ENCODE measurements around the gene NUTM2G.
A peak's percentile ranks its signal among the peaks of the same experiment; 100 is the strongest.
"Not testable (repeated sequence)": the region's sequence is repeated elsewhere in the genome, so short reads cannot be mapped to it uniquely, and the experiment has no call there.

NUTM2G gene

DNA sequence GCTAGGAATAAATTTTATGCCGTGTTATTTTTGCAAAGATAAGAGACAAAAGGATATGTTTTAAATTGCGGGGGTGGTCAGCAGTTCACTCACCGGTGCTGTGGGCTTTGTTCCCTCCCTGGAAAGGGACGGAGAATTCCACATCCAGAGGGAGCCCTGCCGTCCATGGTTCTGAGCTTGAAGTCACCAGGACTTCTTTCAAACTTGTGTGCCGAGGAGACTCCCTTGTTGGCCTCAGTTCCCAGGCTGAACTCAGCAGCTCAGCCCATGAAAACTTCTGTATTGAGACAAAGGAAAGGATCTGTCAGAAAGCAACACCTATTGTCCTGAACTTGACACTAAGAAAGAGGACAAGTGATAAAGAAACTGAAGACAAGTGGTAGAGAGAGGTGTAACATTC is 10.1 kb upstream of the NUTM2G start:
- in situ Hi-C loops (cut with MboI; ENCODE audit: low sequenced_read_pairs, unreplicated experiment); DNase-seq (ENCODE audit: low spot score): not testable (repeated sequence)

DNA sequence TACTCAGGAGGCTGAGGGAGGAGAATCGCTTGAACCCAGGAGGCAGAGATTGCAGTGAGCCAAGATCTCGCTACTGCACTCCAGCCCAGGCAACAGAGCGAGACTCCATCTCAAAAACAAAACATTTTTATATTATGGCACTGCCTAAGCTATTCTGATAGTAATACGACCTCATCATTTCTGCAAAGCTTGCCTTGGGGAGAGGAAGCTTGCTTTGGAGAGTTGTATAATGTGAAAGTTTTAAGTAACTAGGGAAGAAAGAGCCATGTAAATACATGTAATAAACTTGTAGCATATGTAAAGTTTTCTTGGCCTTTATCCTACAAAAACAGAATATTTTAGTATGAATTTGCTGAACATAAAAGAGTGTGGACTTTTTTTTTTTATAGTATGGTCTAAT is 7.8 kb upstream of the NUTM2G start:
- DNase-seq (ENCODE audit: low spot score); in situ Hi-C loops (cut with MboI; ENCODE audit: low sequenced_read_pairs, unreplicated experiment): not testable (repeated sequence)

DNA sequence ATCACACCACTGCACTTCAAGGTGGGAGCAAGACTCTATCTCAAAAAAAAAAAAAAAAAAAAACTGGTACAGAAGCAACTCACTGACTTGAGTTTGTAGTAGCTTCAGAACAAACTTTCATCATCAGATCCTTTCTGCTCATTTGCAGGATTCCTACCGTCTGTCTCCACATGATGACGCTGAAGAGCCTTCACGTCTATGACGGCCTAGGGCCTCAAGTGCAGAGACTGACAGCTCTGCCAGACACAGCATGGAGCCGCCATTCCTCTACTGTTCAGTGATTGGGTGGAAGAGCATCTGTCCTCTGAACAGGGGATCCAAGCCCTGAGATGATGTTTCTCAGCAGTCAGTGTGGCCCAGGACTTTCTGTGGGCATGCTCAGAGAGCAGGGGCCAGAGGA is 3.1 kb upstream of the NUTM2G start:
- in situ Hi-C loops (cut with MboI; ENCODE audit: low sequenced_read_pairs, unreplicated experiment); DNase-seq (ENCODE audit: low spot score): not testable (repeated sequence)

DNA sequence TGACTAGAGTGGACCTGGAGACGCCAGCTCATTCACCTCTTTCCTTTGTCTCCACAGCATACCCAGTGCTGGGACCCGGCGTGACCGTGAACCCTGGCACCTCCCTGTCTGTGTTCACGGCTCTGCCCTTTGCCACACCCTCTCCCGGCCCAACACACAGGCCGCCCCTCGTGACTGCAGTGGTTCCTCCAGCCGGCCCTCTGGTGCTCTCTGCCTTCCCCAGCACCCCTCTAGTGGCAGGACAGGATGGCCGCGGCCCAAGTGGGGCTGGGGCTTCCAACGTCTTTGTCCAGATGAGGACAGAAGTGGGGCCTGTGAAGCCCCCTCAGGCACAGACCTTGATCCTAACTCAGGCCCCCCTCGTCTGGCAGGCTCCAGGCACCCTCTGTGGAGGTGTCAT is 3.0 kb downstream of the NUTM2G start:
- DNase-seq (ENCODE audit: low spot score); in situ Hi-C loops (cut with MboI; ENCODE audit: low sequenced_read_pairs, unreplicated experiment): not testable (repeated sequence)

DNA sequence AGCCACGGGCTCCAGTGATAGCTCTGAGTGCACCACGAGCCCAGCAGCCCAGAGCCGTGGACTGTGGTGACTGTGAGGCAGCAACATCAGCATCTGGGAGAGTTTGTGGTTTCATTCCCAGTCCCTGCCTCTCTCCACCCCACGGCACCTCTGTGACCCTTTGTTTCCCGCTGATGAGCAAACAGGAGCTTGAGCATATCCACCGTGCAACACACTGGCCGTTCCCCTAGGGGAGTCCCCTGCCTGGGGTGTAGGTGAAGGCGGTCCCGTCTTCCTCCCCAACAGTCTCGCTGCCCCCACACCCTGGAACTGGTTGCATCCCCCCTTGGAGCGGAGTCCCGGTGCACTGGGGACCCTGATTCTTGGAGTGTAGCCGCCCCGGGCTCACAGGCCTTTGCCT is 5.5 kb downstream of the NUTM2G start:
- in situ Hi-C loops (cut with MboI; ENCODE audit: low sequenced_read_pairs, unreplicated experiment); DNase-seq (ENCODE audit: low spot score): not testable (repeated sequence)

DNA sequence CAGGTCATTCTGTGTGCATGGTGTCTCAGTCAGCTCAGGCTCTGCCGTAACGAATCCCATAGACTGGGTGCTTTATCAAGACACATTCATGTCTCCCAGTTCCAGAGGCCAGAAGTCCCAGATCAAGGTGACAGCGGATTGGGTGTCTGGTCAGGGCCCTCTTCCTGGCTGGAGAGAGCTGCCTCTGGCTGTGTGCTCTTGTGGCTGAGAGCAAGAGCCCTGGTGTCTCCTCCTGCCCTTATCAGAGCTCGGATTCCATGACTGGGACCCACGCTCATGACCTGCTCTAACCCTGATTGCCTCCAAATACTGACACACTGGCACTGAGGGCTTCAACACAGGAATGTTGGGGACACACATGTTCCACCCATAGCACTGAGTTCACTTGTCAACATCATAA is 6.1 kb downstream of the NUTM2G start:
- in situ Hi-C loops (cut with MboI; ENCODE audit: low sequenced_read_pairs, unreplicated experiment); DNase-seq (ENCODE audit: low spot score): not testable (repeated sequence)

DNA sequence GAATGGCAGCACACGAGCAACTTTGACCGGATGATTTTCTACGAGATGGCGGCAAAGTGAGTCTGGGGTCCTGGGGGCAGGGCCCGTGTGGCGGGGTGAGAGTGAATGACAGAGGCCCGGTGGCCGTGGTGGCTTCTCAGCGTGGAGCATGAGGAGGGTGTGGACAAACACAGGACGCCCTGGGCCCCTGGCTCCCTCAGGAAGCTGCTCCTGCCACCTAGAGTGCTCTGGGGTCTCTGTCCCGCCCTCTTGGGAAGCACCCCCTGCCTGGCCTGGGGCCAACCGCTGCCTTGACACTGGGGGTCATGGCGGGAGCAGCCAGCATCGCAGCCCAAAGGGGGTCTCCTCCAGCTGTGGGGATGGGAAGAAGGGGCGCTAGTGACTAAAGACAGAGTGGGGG is 6.8 kb downstream of the NUTM2G start:
- DNase-seq (ENCODE audit: low spot score): peak; percentile 8
- in situ Hi-C loops (cut with MboI; ENCODE audit: low sequenced_read_pairs, unreplicated experiment): not testable (repeated sequence)

DNA sequence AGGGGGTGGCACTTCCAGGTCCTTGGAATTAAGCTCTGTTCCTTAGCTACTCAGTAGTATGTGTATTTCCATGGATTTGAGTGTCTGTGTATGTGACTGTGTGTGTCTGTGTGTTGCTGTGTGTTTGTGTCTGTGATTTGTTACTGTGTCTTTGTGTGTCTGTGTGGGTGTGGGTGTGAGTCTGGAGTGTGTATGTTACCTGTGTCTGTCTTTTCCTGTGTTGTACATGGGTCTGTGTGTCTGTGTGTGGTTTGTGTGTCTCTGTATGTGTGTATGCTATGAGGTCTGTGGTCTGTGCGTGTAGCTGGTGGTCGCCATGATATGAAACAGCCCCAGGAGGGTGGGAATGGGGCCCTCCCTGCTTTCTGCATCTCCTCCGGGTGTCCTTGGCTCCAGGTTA is 8.8 kb downstream of the NUTM2G start:
- in situ Hi-C loops (cut with MboI; ENCODE audit: low sequenced_read_pairs, unreplicated experiment); DNase-seq (ENCODE audit: low spot score): not testable (repeated sequence)

DNA sequence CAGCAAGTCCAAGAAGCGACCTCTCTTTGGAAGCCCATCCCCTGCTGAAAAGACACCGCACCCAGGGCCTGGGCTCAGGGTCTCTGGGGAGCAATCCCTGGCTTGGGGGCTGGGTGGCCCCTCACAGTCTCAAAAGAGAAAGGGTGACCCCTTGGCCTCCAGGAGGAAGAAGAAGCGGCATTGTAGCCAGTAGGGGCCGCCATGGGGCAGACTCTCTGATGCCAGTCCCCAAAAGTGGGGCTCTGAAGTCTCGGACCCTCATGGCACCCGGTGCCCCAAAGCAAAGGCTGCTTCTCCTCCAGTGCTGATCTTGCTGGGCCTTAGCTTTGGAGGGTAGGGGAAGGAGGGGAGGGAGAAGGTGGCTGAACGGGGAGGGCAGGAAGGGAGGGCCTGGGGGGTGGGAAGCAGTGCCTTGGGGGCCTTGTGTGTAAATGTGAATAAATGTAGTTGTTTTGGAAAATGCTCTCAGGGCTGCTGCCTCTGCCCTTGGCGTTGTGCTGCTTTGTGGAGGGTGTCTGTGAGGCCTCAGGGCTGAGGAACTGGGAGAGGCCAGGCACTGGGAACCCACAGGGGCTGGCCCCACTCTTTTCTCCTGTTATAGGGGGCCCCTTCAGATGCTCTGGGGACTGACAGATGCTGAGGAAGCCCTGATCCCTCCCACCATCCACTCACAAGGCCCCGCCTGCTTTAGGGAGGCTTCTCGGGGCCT is 10.5 kb downstream of the NUTM2G start:
- in situ Hi-C loops (cut with MboI; ENCODE audit: low sequenced_read_pairs, unreplicated experiment); DNase-seq (ENCODE audit: low spot score): not testable (repeated sequence)

DNA sequence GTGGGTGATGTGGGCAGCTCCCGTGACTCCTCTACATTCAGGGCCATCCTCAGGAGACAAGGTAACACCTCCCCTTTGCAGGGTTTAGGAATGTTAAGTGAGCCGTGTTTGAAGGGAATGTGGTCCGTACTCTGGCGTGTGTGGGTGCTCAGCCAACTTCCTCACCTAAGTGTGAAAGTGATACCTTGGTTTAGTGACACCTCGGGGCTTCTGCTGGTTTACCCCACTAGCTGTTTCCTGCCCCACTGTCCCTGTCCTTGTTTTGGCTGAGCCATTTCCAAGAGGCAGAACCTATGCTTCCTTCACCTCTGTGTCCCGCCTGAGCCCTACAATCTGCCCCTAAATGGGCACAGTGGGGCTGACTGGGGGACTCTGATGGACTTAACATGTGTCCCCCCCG is 12.3 kb downstream of the NUTM2G start:
- DNase-seq (ENCODE audit: low spot score); in situ Hi-C loops (cut with MboI; ENCODE audit: low sequenced_read_pairs, unreplicated experiment): not testable (repeated sequence)

DNA sequence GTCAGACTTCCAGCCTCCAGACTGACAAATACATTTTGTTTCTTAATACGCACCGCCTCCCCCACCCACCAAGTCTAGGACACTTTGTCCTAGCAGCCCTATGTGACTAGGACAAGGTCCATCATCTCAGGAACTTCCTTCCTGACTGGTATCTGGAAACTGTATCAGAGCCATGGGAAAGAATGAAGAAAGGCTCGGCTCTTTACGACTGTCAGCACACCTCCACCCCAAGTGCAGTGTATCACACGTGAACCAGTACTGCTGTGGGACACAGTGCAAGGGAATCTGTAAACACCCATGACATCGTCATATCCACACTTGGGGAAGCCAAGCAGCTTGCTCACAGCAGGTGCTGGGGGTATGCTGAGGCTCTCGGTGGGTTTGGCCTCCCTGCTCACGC is 13.0 kb downstream of the NUTM2G start:
- in situ Hi-C loops (cut with MboI; ENCODE audit: low sequenced_read_pairs, unreplicated experiment); DNase-seq (ENCODE audit: low spot score): not testable (repeated sequence)

DNA sequence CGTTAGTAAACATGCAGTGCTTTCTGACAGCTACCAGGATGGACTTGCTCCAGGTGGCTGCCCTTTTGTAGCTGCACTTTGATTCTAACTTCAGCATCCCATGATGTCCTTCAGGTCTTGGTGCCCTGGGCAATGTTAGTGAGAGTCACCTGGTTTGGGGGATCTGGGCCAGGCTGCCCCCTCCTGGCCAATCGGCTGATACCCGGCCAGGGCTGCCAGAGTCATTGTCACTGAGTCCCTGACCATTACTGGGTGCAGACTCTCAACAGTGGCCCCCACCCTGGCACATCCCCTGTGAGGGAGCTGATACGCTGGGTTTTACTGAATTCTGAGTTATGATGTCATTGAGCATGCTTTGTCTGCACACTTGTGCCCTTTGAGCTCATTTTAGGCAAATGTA is 13.5 kb downstream of the NUTM2G start:
- DNase-seq (ENCODE audit: low spot score); in situ Hi-C loops (cut with MboI; ENCODE audit: low sequenced_read_pairs, unreplicated experiment): not testable (repeated sequence)

DNA sequence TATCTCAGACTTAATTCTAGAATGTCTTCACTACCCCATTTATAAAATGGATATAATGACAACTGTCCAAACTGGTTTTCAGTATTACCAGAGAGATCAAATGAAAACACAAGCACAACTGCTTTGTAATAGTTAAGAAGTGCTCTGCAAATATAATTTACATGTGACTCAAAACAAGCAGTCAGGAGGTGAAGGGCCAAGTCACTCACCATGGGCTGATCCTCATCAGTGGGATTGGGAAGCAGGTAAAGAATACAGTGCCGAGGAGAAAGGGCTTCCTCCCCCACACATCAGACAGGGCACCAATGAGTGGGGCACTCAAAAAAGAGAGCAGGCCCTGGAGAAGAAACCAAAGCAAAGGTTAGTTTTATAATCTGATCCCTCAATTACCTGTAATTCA is 20.7 kb downstream of the NUTM2G start:
- in situ Hi-C loops (cut with MboI; ENCODE audit: low sequenced_read_pairs, unreplicated experiment); DNase-seq (ENCODE audit: low spot score): not testable (repeated sequence)

DNA sequence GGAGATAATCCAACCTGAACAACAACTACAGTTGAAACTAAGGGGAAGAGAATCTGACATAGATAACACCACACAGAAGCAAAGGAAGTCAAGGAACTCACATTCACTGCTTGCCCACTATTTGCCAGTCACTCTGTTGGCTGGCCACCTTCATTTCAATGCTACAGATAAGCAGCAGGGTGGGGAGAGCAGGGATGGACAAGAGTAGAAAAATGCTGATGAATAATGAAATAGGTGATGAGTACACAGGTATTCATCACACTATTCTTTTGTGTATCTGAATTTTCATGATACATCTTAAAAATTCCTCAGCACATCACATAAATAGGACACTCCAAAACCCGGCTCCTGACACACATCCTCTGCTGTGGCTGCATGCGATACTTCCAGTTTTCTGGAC is 21.9 kb downstream of the NUTM2G start:
- DNase-seq (ENCODE audit: low spot score); in situ Hi-C loops (cut with MboI; ENCODE audit: low sequenced_read_pairs, unreplicated experiment): not testable (repeated sequence)

DNA sequence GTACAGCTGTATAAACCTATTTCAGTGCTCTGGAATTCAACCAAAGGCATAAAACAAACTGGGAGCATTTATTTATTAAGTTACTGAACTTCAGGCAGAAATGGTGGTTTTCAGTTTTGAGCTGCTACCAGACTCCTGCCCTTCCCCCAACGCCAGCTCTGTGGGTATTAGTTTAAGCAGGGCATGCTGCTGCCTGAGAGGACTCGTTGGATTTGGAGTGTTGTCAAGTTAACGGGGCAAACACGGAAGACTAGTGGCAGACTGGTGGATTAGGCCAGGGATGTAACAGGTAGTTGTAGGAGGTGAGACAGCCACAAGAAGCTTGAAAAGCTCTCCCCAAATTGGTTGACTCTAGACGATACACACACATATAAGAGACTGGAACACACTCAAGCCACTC is 38.9 kb downstream of the NUTM2G start:
- DNase-seq (ENCODE audit: low spot score); in situ Hi-C loops (cut with MboI; ENCODE audit: low sequenced_read_pairs, unreplicated experiment): not testable (repeated sequence)

DNA sequence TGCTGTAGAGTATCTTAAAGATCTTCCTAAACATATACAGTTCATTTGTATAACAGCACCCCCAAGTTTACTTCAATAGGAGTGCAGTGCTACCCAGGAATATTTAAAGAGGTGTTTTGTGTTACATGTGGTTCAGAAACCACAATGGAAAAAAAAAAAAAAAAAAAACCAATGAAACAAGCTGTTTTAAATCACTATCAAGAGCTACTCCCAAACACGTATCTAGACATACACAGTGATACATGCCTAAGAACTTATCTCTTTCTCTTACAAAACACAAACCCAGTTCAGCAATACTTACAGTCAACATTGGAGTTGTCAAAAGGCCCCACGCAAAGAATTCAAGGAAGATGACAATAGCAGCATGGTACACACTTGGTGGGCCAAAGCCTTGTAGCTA is 43.9 kb downstream of the NUTM2G start:
- in situ Hi-C loops (cut with MboI; ENCODE audit: low sequenced_read_pairs, unreplicated experiment); DNase-seq (ENCODE audit: low spot score): not testable (repeated sequence)

DNA sequence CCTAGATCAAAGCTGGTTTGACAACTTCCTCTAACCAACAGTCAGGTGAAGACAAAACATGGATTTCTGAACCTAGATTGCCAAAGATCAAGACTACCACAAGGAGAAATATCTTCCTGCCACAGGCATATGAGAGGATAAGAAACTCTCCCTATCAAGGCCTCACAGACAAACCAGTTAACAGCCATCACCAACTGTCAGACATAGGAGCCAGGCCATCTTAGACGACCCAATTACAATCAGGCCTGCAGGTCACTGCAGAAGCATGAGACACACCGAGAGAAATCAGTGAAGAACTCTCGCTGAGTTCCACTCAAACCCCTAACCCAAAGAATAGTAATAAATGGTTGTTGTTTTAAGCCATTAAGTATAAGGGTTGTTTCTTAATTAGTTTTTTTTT is 45.4 kb downstream of the NUTM2G start:
- DNase-seq (ENCODE audit: low spot score); in situ Hi-C loops (cut with MboI; ENCODE audit: low sequenced_read_pairs, unreplicated experiment): not testable (repeated sequence)

DNA sequence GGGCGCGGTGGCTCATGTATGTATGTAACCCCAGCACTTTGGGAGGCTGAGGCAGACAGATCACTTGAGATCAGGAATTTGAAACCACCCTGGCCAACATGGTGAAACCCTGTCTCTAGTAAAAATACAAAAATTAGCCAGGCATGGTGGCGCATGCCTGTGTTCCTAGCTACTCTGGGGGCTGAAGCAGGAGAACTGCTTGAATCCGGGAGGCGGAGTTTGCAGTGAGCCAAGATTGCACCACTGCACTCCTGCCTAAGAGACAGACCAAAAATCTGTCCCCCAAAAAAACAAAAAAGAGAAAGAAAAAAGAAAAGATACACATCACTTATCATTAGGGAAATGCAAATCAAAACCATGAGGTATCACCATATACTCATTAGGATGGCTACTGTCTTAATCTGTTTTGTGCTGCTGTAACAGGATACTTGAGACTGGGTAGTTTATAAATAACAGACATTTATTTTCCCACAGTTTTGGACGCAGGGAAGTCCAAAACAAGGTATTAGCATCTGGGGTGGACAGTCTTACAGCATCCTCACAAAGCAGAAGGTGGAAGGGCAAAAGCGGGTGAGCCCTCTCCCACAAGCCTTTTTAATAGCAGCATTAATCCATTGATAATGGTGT is 55.0 kb downstream of the NUTM2G start:
- in situ Hi-C loops (cut with MboI; ENCODE audit: low sequenced_read_pairs, unreplicated experiment); DNase-seq (ENCODE audit: low spot score): not testable (repeated sequence)

DNA sequence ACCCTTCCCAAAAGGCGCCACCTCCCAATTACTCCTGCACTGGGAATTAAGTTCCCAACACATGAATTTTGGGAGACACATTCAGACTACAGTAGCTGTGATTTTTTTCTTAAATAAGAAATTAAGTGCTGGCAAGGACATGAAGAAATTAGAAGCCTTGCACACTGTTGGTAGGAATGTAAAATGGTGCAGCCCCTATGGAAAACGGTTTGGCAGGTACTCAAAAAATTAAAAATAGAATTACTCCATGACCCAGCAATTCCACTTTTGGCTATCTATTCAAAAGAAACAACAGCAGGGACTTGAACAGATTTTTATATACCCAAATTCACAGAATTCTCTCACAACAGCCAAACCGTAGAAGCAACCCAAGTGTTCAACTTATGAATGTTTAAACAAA is 55.5 kb downstream of the NUTM2G start:
- in situ Hi-C loops (cut with MboI; ENCODE audit: low sequenced_read_pairs, unreplicated experiment): not testable (repeated sequence)

DNA sequence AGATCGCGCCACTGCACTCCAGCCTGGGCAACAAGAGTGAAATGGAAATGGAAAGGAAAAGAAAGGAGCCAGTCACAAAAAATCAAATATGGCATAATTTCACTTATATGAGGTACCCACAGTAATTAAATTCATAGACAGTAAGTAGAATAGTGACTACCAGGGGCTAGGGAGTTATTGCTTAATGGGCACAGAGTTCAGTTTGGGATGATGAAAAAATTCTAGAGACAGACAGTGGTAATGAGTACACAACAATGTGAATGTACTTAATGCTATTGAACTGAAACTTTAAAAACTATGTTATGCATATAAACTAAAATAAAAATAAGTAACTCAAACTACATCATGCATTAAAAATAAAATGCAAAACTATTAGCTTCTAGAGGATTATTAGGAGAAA is 56.2 kb downstream of the NUTM2G start:
- DNase-seq (ENCODE audit: low spot score); in situ Hi-C loops (cut with MboI; ENCODE audit: low sequenced_read_pairs, unreplicated experiment): not testable (repeated sequence)

More for the DNA sequence above, 55.5 kb downstream of the NUTM2G start:
- DNase-seq (ENCODE audit: low spot score): not testable (repeated sequence)

Measured in GM13976 (cell line).